ENCODE results near the gene MFRP. TPM values are rescaled to one million over a fixed set of nuclear protein-coding genes. Genes with fewer than 3 reads are reported as not detected.

Gene MFRP
- total and polyA plus RNA-seq, 9 of the 15 experiments (the other 6 are each of a cell fraction or from before 2014, with no cell fraction given) = not detected

- TF ChIP-seq FOXM1 (IDR thresholded peaks at IDR 0.05; ENCODE audit: low read depth) (no peak), FOXM1 (CRISPR knock-in tag; IDR thresholded peaks at IDR 0.05; ENCODE audit: low read depth) (no peak; the same call in 1 of the 2 replicates), KDM4B (IDR thresholded peaks at IDR 0.05; ENCODE audit: borderline replicate concordance in 2 of 2, low read depth in 1 of 2) (no peak), DDX20 (tag; IDR thresholded peaks at IDR 0.05; ENCODE audit: low read depth) (no peak), GABPB1 (CRISPR knock-in tag; IDR thresholded peaks at IDR 0.05) (peak; percentile 49; the same call in 1 of the 2 replicates), KLF6 (CRISPR knock-in tag; IDR thresholded peaks at IDR 0.05; ENCODE audit: borderline replicate concordance) (no peak), TRIM28 (IDR thresholded peaks at IDR 0.05) (no peak), BCLAF1 (IDR thresholded peaks at IDR 0.05; ENCODE audit: borderline replicate concordance in 1 of 2, control insufficient read depth in 1 of 2, low read depth in 2 of 2, low read length in 1 of 2) (no peak), HSF4 (CRISPR knock-in tag; IDR thresholded peaks at IDR 0.05; ENCODE audit: borderline replicate concordance) (no peak), POLR2B (IDR thresholded peaks at IDR 0.05; ENCODE audit: low read depth, partially characterized antibody) (peak; percentile 66), CTBP1 (IDR thresholded peaks at IDR 0.05; ENCODE audit: borderline replicate concordance) (peak; percentile 26; the same call in 1 of the 2 replicates), TRIM24 (IDR thresholded peaks at IDR 0.05) (no peak), HMG20B (CRISPR knock-in tag; IDR thresholded peaks at IDR 0.05) (no peak), CAMTA2 (CRISPR knock-in tag; conservative IDR thresholded peaks at IDR 0.05) (no peak), CHCHD3 (CRISPR knock-in tag; IDR thresholded peaks at IDR 0.05) (peak; percentile 14; the same call in 1 of the 2 replicates), EGR1 (conservative IDR thresholded peaks at IDR 0.05) (no peak), MXI1 (IDR thresholded peaks at IDR 0.05; ENCODE audit: low read depth, low read length) (no peak), CREM (IDR thresholded peaks at IDR 0.05; ENCODE audit: low read depth) (no peak), THRAP3 (IDR thresholded peaks at IDR 0.05; ENCODE audit: borderline replicate concordance) (no peak)
- TF ChIP-seq, protein P1, sequence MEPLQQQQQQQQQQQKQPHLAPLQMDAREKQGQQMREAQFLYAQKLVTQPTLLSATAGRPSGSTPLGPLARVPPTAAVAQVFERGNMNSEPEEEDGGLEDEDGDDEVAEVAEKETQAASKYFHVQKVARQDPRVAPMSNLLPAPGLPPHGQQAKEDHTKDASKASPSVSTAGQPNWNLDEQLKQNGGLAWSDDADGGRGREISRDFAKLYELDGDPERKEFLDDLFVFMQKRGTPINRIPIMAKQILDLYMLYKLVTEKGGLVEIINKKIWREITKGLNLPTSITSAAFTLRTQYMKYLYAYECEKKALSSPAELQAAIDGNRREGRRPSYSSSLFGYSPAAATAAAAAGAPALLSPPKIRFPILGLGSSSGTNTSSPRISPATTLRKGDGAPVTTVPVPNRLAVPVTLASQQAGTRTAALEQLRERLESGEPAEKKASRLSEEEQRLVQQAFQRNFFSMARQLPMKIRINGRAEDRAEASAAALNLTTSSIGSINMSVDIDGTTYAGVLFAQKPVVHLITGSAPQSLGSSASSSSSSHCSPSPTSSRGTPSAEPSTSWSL (CRISPR knock-in tag; IDR thresholded peaks at IDR 0.05; ENCODE audit: borderline replicate concordance) = no peak
- TF ChIP-seq, protein P2, sequence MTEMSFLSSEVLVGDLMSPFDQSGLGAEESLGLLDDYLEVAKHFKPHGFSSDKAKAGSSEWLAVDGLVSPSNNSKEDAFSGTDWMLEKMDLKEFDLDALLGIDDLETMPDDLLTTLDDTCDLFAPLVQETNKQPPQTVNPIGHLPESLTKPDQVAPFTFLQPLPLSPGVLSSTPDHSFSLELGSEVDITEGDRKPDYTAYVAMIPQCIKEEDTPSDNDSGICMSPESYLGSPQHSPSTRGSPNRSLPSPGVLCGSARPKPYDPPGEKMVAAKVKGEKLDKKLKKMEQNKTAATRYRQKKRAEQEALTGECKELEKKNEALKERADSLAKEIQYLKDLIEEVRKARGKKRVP (CRISPR knock-in tag; IDR thresholded peaks at IDR 0.05) = no peak
- TF ChIP-seq, protein P3, sequence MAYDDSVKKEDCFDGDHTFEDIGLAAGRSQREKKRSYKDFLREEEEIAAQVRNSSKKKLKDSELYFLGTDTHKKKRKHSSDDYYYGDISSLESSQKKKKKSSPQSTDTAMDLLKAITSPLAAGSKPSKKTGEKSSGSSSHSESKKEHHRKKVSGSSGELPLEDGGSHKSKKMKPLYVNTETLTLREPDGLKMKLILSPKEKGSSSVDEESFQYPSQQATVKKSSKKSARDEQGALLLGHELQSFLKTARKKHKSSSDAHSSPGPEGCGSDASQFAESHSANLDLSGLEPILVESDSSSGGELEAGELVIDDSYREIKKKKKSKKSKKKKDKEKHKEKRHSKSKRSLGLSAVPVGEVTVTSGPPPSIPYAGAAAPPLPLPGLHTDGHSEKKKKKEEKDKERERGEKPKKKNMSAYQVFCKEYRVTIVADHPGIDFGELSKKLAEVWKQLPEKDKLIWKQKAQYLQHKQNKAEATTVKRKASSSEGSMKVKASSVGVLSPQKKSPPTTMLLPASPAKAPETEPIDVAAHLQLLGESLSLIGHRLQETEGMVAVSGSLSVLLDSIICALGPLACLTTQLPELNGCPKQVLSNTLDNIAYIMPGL (CRISPR knock-in tag; IDR thresholded peaks at IDR 0.05) = no peak
Observed at GRCh38 chr11:119320776-119321524, 25.6 kb downstream of the MFRP start (continued).

Measured in K562 (cell line).